Vagina (tissue), 2 donors: ENCODE results near the gene BCR. TPM values are rescaled to one million over a fixed set of nuclear protein-coding genes. Genes with fewer than 3 reads are reported as not detected.

Experiments
- DNase-seq, 2 donors: peaks; one replicate each; pipeline ENCODE4 v3.0.0-alpha.2; 2017; ENCODE audit errors: extremely low spot score in 2 of 2
- H3K27ac ChIP-seq: fragments of 200-600 bp; sonication (generic); one replicate; pipeline ENCODE4 v1.5.1; 2019
- H3K27me3 ChIP-seq: fragments of 200-600 bp; sonication (generic); one replicate; pipeline ENCODE4 v1.5.1; 2019
- H3K36me3 ChIP-seq, 2 donors: fragments of 200-600 bp; sonication (generic); one replicate each; pipeline ENCODE4 v1.5.1; 2017 to 2019
- H3K4me1 ChIP-seq: fragments of 200-600 bp; sonication (generic); one replicate; pipeline ENCODE4 v1.5.1; 2019
- H3K4me3 ChIP-seq, 2 donors: fragments of 200-600 bp; sonication (generic); 1 replicate in 1 of 2; 2 replicates in 1 of 2; pipeline ENCODE4 v1.5.1; 2016 to 2019
- H3K9me3 ChIP-seq: fragments of 200-600 bp; sonication (generic); one replicate; pipeline ENCODE4 v1.5.1; 2019
- CTCF ChIP-seq, 3 experiments: fragments of 450-650 bp in 2 of 3; fragments of 200-600 bp in 1 of 3; sonication (generic) in 1 of 3; IDR thresholded peaks; one replicate each; pipeline ENCODE4 v1.5.1; 2017 to 2019; ENCODE audit warnings: antibody characterized with exemption in 3 of 3, mild to moderate bottlenecking in 2 of 3, moderate library complexity in 2 of 3
- POLR2A ChIP-seq, 2 donors: fragments of 450-650 bp; IDR thresholded peaks; one replicate each; pipeline ENCODE4 v1.6.1; 2017; ENCODE audit warnings: antibody characterized with exemption in 2 of 2, mild to moderate bottlenecking in 2 of 2, moderate library complexity in 2 of 2
- POLR2AphosphoS5 ChIP-seq, 2 donors: sonication (generic); formaldehyde crosslinking; IDR thresholded peaks; one replicate each; pipeline ENCODE4 v1.9.0; 2017; ENCODE audit warnings: antibody characterized with exemption in 2 of 2, mild to moderate bottlenecking in 2 of 2, low read depth in 1 of 2; ENCODE audit not compliant: insufficient read depth in 1 of 2
- intact Hi-C: fragments of 100-400 bp; cut with DNase I; formaldehyde crosslinking; loops from one replicate; pipeline ENCODE4 v1.15.1; 2023
- total RNA-seq: library from RNA; depleted of rRNA; stranded (reverse); fragments of >200 nt; gene quantifications from one replicate; pipeline ENCODE4 v1.2.3, GENCODE V29; 2016

The BCR gene
- total RNA-seq, 1 donor from 2014 or later, result 52.5 TPM

- H3K4me1 ChIP-seq, result peaks cover 36% of the 10 kb centered on the region
- peaks cover 0 to 35% of the 10 kb centered on the region in 2 donors for H3K36me3 ChIP-seq
- H3K27me3 ChIP-seq, result no peaks in the 10 kb centered on the region
- TF ChIP-seq POLR2AphosphoS5 (IDR thresholded peaks at IDR 0.05; ENCODE audit: insufficient read depth in 1 of 2, low read depth in 1 of 2) (no peak), CTCF (IDR thresholded peaks at IDR 0.05) (no peak)
- no peak for DNase-seq
- no peaks in the 10 kb centered on the region for H3K9me3 ChIP-seq
- no peak overlapping the region for H3K27ac ChIP-seq
- intact Hi-C loops, result no loop called here
- no peak overlapping the region for H3K4me3 ChIP-seq
Observed at GRCh38 chr22:23276656-23277582, 96.6 kb downstream of the BCR start.

GRCh38 chr22:23277583-23278295 is 97.4 kb downstream of the BCR start:
- H3K4me1 ChIP-seq, result peaks cover 45% of the 10 kb centered on the region
- H3K4me3 ChIP-seq, result no peak overlapping the region
- peaks cover 0 to 30% of the 10 kb centered on the region in 2 donors for H3K36me3 ChIP-seq
- no peaks in the 10 kb centered on the region for H3K9me3 ChIP-seq
- no peak for DNase-seq
- intact Hi-C loops, result no loop called here
- no peak overlapping the region for H3K27ac ChIP-seq
- no peaks in the 10 kb centered on the region for H3K27me3 ChIP-seq
- no peak for TF ChIP-seq POLR2A (IDR thresholded peaks at IDR 0.05)
- TF ChIP-seq CTCF (IDR thresholded peaks at IDR 0.05), result no peak
- TF ChIP-seq POLR2AphosphoS5 (IDR thresholded peaks at IDR 0.05; ENCODE audit: insufficient read depth in 1 of 2, low read depth in 1 of 2), result no peak

GRCh38 chr22:23278883-23279675 is 98.8 kb downstream of the BCR start:
- TF ChIP-seq CTCF (IDR thresholded peaks at IDR 0.05) (no peak), POLR2AphosphoS5 (IDR thresholded peaks at IDR 0.05; ENCODE audit: insufficient read depth in 1 of 2, low read depth in 1 of 2) (peak; percentile 34 to 84), POLR2A (IDR thresholded peaks at IDR 0.05) (no peak)
- peaks cover 48% of the 10 kb centered on the region for H3K4me1 ChIP-seq
- peaks cover 0 to 17% of the 10 kb centered on the region in 2 donors for H3K36me3 ChIP-seq
- DNase-seq, result no peak
- H3K9me3 ChIP-seq, result no peaks in the 10 kb centered on the region
- no peak overlapping the region for H3K4me3 ChIP-seq
- H3K27ac ChIP-seq, result peak overlapping the region; percentile 81
- H3K27me3 ChIP-seq, result no peaks in the 10 kb centered on the region
- intact Hi-C loops, result no loop called here

GRCh38 chr22:23279781-23280180 is 99.5 kb downstream of the BCR start:
- no peak for DNase-seq
- TF ChIP-seq POLR2AphosphoS5 (IDR thresholded peaks at IDR 0.05; ENCODE audit: insufficient read depth in 1 of 2, low read depth in 1 of 2) (no peak), POLR2A (IDR thresholded peaks at IDR 0.05) (no peak), CTCF (IDR thresholded peaks at IDR 0.05) (no peak)
- H3K9me3 ChIP-seq, result no peaks in the 10 kb centered on the region
- H3K27ac ChIP-seq, result peak overlapping the region; percentile 81
- intact Hi-C loops, result no loop called here
- H3K27me3 ChIP-seq, result no peaks in the 10 kb centered on the region
- peaks cover 48% of the 10 kb centered on the region for H3K4me1 ChIP-seq
- no peak overlapping the region for H3K4me3 ChIP-seq
- peaks cover 0 to 15% of the 10 kb centered on the region in 2 donors for H3K36me3 ChIP-seq
